K562 (cell line): ENCODE data around the gene ENOSF1. TPM values are rescaled to one million over a fixed set of nuclear protein-coding genes. Genes with fewer than 3 reads are reported as not detected.
A peak's percentile ranks its signal among the peaks of the same experiment; 100 is the strongest.

Experiments
- ATAC-seq: fragments of 200-7000 bp; cut with Tn5 transposase; 3 replicates; pipeline ENCODE4 v1.9.1; 2020; ENCODE audit warnings: moderate library complexity
- BruUV-seq: library from RNA; stranded (reverse); fragments of 400-500 nt; replicated peaks from 2 replicates; lab custom pipeline; 2021; lab: Mats Ljungman, UMichigan
- CTCF ChIA-PET: fragments of 300-600 bp; formaldehyde crosslinking; extraction: SDS; loops from one replicate; lab custom pipeline; 2021; ENCODE audit warnings: low intra/inter-chr PET ratio; lab: Yijun Ruan, JAX
- POLR2A ChIA-PET: fragments of 300-600, 350-650 bp; sonication (Branson Sonifier 250); formaldehyde crosslinking; extraction: SDS; loops from one replicate; lab custom pipeline; 2021; ENCODE audit warnings: antibody characterized with exemption, inconsistent platforms; lab: Yijun Ruan, JAX
- DNase-seq, 4 experiments: peaks; one replicate each; pipeline versions ENCODE4 v3.0.0 to v3.0.0-alpha.2; 2011 to 2018; ENCODE audit warnings: low spot score in 3 of 4, mixed read lengths in 3 of 4; ENCODE audit errors: extremely low read depth in 1 of 4
- FAIRE-seq: peaks from 2 replicates; lab custom pipeline; 2011; peaks lifted over from hg19 to GRCh38; lab: Jason Lieb, UNC
- H2AFZ ChIP-seq: 2 replicates; pipeline ENCODE4 v1.6.0; 2011; ENCODE audit warnings: low read depth, low read length, control low read depth, inconsistent platforms
- H3K27ac ChIP-seq: fragments of 200-600 bp; 3 replicates; pipeline ENCODE4 v1.8.0; 2011; ENCODE audit warnings: low read depth, mild to moderate bottlenecking, control low read depth, inconsistent platforms, low read length, moderate library complexity, mixed read lengths; ENCODE audit errors: extremely low read depth
- H3K27me3 ChIP-seq, 2 experiments: fragments of 300-600 bp in 1 of 2; 2 replicates in 1 of 2; 3 replicates in 1 of 2; pipeline versions ENCODE4 v1.6.0 to v1.8.0; 2011; ENCODE audit warnings: inconsistent platforms in 2 of 2, low read length in 2 of 2, mild to moderate bottlenecking in 1 of 2, mixed read lengths in 1 of 2, moderate library complexity in 1 of 2; ENCODE audit not compliant: control insufficient read depth in 2 of 2, insufficient read depth in 2 of 2
- H3K36me3 ChIP-seq: fragments of 300-600 bp; 3 replicates; pipeline ENCODE4 v1.8.0; 2011; ENCODE audit warnings: mild to moderate bottlenecking, low read length, inconsistent platforms; ENCODE audit not compliant: control insufficient read depth, insufficient read depth
- H3K4me1 ChIP-seq, 2 experiments: fragments of 200-600 bp in 1 of 2; replicated peaks in 1 of 2; 2 replicates in 1 of 2; 3 replicates in 1 of 2; pipeline versions ENCODE4 v1.5.1 to v1.8.0; 2011; ENCODE audit warnings: inconsistent platforms in 2 of 2, low read length in 2 of 2, mild to moderate bottlenecking in 1 of 2, mixed read lengths in 1 of 2, moderate library complexity in 1 of 2; ENCODE audit not compliant: control insufficient read depth in 2 of 2, insufficient read depth in 2 of 2
- H3K4me2 ChIP-seq: 2 replicates; pipeline ENCODE4 v1.6.1; 2011; ENCODE audit warnings: low read length, control low read depth, inconsistent platforms, mixed read lengths; ENCODE audit not compliant: insufficient read depth
- H3K4me3 ChIP-seq: fragments of 200-600 bp; sonication (generic), shearing (Covaris generic); 2 replicates; pipeline ENCODE4 v1.5.1; 2016; ENCODE audit warnings: control low read depth, inconsistent platforms
- H3K79me2 ChIP-seq: fragments of 200-600 bp; 3 replicates; pipeline ENCODE4 v1.8.0; 2011; ENCODE audit warnings: low read length, inconsistent platforms; ENCODE audit not compliant: control insufficient read depth, insufficient read depth
- H3K9ac ChIP-seq, 2 experiments: 2 replicates each; pipeline versions ENCODE4 v1.6.0 to v1.6.1; 2011; ENCODE audit warnings: low read depth in 2 of 2, low read length in 2 of 2, control low read depth in 1 of 2, inconsistent platforms in 1 of 2, mild to moderate bottlenecking in 1 of 2, mixed read lengths in 1 of 2; ENCODE audit not compliant: insufficient read depth in 1 of 2
- H3K9me1 ChIP-seq: one replicate; pipeline ENCODE4 v1.6.0; 2011; ENCODE audit warnings: inconsistent platforms, mild to moderate bottlenecking, low read length, moderate library complexity; ENCODE audit not compliant: control insufficient read depth, insufficient read depth
- H3K9me3 ChIP-seq: replicated peaks from 2 replicates; pipeline ENCODE4 v1.5.1; 2011; ENCODE audit warnings: low read depth, low read length, inconsistent platforms; ENCODE audit not compliant: control insufficient read depth, insufficient read depth
- H4K20me1 ChIP-seq: replicated peaks from 2 replicates; pipeline ENCODE4 v1.6.1; 2011; ENCODE audit warnings: low read length, inconsistent platforms, mixed read lengths; ENCODE audit not compliant: control insufficient read depth, insufficient read depth
- CHCHD3 ChIP-seq: fragments of 250-450 bp; sonication (Bioruptor Pico); IDR thresholded peaks from 2 replicates; pipeline ENCODE4 v2.1.2; 2022; ENCODE audit warnings: mild to moderate bottlenecking
- CHD1 ChIP-seq: fragments of 200-600 bp; sonication (generic); IDR thresholded peaks from one replicate; pipeline ENCODE4 v1.6.1; 2012; ENCODE audit warnings: mild to moderate bottlenecking, moderate library complexity, low read length, inconsistent platforms
- DMBX1 ChIP-seq: fragments of 250-450 bp; sonication (Bioruptor Pico); IDR thresholded peaks from 2 replicates; pipeline ENCODE4 v1.8.0; 2022; ENCODE audit warnings: inconsistent platforms, mild to moderate bottlenecking, moderate library complexity, borderline replicate concordance
- KLF13 ChIP-seq: fragments of 450-650 bp; IDR thresholded peaks from 2 replicates; pipeline ENCODE4 v1.6.1; 2016; ENCODE audit warnings: missing genetic modification characterization, low read depth, mild to moderate bottlenecking, missing compliant biosample characterization, moderate library complexity, borderline replicate concordance
- NRF1 ChIP-seq, 2 experiments: fragments of 450-650 bp; IDR thresholded peaks in 1 of 2; conservative IDR thresholded peaks in 1 of 2; 2 replicates each; pipeline ENCODE4 v1.6.1; 2014; ENCODE audit warnings: mild to moderate bottlenecking in 2 of 2
- PHB2 ChIP-seq: fragments of 450-650 bp; IDR thresholded peaks from 2 replicates; pipeline ENCODE4 v1.6.1; 2017; ENCODE audit warnings: low read depth
- POLR2A ChIP-seq: fragments of 450-650 bp; conservative IDR thresholded peaks from 2 replicates; pipeline ENCODE4 v1.6.1; 2016
- POLR2AphosphoS5 ChIP-seq: IDR thresholded peaks from 2 replicates; pipeline ENCODE4 v1.6.1; 2011; ENCODE audit warnings: mild to moderate bottlenecking, low read depth, low read length, moderate library complexity; ENCODE audit not compliant: control insufficient read depth, insufficient read depth
- TCF3 ChIP-seq: sonication (generic); formaldehyde crosslinking; IDR thresholded peaks from 2 replicates; pipeline ENCODE4 v1.4.0; 2020; ENCODE audit warnings: mild to moderate bottlenecking, missing genetic modification reagents
- ZNF232 ChIP-seq: sonication (generic); formaldehyde crosslinking; IDR thresholded peaks from 2 replicates; pipeline ENCODE4 v1.8.0; 2022; ENCODE audit warnings: mild to moderate bottlenecking, missing genetic modification reagents
- WGBS: fragments of 100-300 bp; shearing (Covaris generic); methylation state at CpG from one replicate; pipeline ENCODE4 v1.1.6; 2016; ENCODE audit warnings: low coverage, mixed read lengths; ENCODE audit not compliant: insufficient coverage; ENCODE audit errors: missing lambda C conversion rate; 5-methylcytosine and 5-hydroxymethylcytosine counted together
- in situ Hi-C: fragments of 300-500 bp; cut with MboI; formaldehyde crosslinking; loops from 4 replicates; pipeline ENCODE4 v1.15.0; 2018; ENCODE audit warnings: inconsistent platforms, mixed read lengths
- intact Hi-C: fragments of 100-400 bp; cut with micrococcal nuclease; formaldehyde crosslinking; loops from 2 replicates; pipeline ENCODE4 v1.14.2; 2022
- polyA plus RNA-seq, 8 experiments: library from polyadenylated mRNA; depleted of rRNA in 4 of 8; stranded (reverse) in 5 of 8; unstranded in 3 of 8; fragments of >200 nt; fragmentation: Nextera tagmentation in 2 of 8; fragmentation: Illumina TruSeq in 1 of 8; extraction: Ambion mirVana in 2 of 8; extraction: Trizol in 1 of 8; gene quantifications; 2 replicates each; pipeline versions ENCODE4 v1.2.1 to v1.2.3, GENCODE V29; 2011 to 2014; ENCODE audit warnings: inconsistent platforms in 1 of 8, missing spikeins in 1 of 8
- total RNA-seq, 7 experiments: library from RNA; depleted of rRNA in 6 of 7; stranded (reverse); fragments of >200 nt in 6 of 7; fragmentation: Illumina TruSeq in 2 of 7; extraction: Trizol in 2 of 7; gene quantifications; 2 replicates each; pipeline versions ENCODE4 v1.2.1 to v1.2.3, GENCODE V29; 2011 to 2021; ENCODE audit warnings: low replicate concordance in 1 of 7
- TF ChIP-seq, protein P1 (sequence below): fragments of 250-450 bp; sonication (Bioruptor Pico); IDR thresholded peaks from 2 replicates; pipeline ENCODE4 v1.9.0; 2021; ENCODE audit warnings: mild to moderate bottlenecking, inconsistent platforms
- TF ChIP-seq, protein P2 (sequence below): sonication (generic); formaldehyde crosslinking; IDR thresholded peaks from 2 replicates; pipeline ENCODE4 v1.8.0; 2022; ENCODE audit warnings: missing genetic modification reagents, mild to moderate bottlenecking, moderate library complexity, borderline replicate concordance
- TF ChIP-seq, protein P3 (sequence below): sonication (generic); formaldehyde crosslinking; IDR thresholded peaks from 2 replicates; pipeline ENCODE4 v1.8.0; 2022; ENCODE audit warnings: mild to moderate bottlenecking, missing genetic modification reagents, borderline replicate concordance
- TF ChIP-seq, protein P4 (sequence below): sonication (generic); formaldehyde crosslinking; IDR thresholded peaks from 2 replicates; pipeline ENCODE4 v1.9.0; 2022; ENCODE audit warnings: mild to moderate bottlenecking, missing genetic modification reagents
- TF ChIP-seq, protein P5 (sequence below): fragments of 250-450 bp; sonication (Bioruptor Pico); IDR thresholded peaks from 2 replicates; pipeline ENCODE4 v1.4.0; 2020; ENCODE audit warnings: borderline replicate concordance

Gene ENOSF1
- total and polyA plus RNA-seq, 9 of the 15 experiments (the other 6 are each of a cell fraction or from before 2014, with no cell fraction given): 15.5 to 66.4 (median 46.5) TPM

DNA sequence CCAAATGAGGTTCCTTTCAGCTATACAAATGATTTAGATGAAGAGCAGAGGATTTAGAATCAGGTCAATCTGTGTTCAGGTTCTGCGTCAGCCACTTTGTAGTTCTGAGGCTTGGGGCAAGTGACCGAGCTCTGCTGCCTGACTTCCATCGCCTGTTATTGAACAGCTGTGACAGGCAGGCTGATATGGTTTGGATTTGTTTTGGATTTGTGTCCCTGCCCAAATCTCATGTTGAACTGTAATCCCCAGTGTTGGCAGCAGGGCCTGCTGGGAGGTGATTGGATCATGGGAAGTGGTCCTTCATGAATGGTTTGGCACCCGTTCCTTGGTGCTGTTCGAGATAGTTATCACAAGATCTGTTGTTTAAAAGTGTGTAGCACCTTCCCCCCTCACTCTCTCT is 36.4 kb downstream of the ENOSF1 start:
- POLR2A ChIA-PET: interaction anchor here (0.6 to 1.6 kb wide), 4 partner anchors 17 to 606 kb away, joined by 3 to 5 read pairs (median 3); no protein-coding TSS in a partner anchor
- 73% methylated on average over 5 of the region's 5 CpGs for WGBS
- BruUV-seq: no TSS peak
- intact Hi-C loops (loop anchor here (5.0 kb wide), 1 partner anchor 156 kb away; no protein-coding TSS in a partner anchor), in situ Hi-C loops (no loop called here)
- Histone ChIP-seq H3K9me3 (no peaks in the 10 kb centered on the region), H3K27ac (no peak overlapping the region), H2AFZ (no peak overlapping the region), H3K4me3 (no peak overlapping the region), H3K36me3 (peaks cover 95% of the 10 kb centered on the region), H3K4me2 (no peak overlapping the region), H3K79me2 (no peaks in the 10 kb centered on the region), H3K4me1 (peaks cover 0 to 4% of the 10 kb centered on the region in 2 experiments; a peak in 2 of 5 replicates), H3K27me3 (no peaks in the 10 kb centered on the region), H3K9ac (no peak overlapping the region), H4K20me1 (no peaks in the 10 kb centered on the region), H3K9me1 (no peaks in the 10 kb centered on the region)
- FAIRE-seq: no peak
- no peak for DNase-seq
- no peak for ATAC-seq
- CTCF ChIA-PET: no interaction called here
- TF ChIP-seq, protein P1, sequence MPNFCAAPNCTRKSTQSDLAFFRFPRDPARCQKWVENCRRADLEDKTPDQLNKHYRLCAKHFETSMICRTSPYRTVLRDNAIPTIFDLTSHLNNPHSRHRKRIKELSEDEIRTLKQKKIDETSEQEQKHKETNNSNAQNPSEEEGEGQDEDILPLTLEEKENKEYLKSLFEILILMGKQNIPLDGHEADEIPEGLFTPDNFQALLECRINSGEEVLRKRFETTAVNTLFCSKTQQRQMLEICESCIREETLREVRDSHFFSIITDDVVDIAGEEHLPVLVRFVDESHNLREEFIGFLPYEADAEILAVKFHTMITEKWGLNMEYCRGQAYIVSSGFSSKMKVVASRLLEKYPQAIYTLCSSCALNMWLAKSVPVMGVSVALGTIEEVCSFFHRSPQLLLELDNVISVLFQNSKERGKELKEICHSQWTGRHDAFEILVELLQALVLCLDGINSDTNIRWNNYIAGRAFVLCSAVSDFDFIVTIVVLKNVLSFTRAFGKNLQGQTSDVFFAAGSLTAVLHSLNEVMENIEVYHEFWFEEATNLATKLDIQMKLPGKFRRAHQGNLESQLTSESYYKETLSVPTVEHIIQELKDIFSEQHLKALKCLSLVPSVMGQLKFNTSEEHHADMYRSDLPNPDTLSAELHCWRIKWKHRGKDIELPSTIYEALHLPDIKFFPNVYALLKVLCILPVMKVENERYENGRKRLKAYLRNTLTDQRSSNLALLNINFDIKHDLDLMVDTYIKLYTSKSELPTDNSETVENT (CRISPR knock-in tag): 0 out of 2 replicates have a peak, but pooled peaks have one; percentile 13
- TF ChIP-seq NRF1 (conservative IDR thresholded peaks at IDR 0.05 in 1 of 2, IDR thresholded peaks at IDR 0.05 in 1 of 2): no peak
- TF ChIP-seq, protein P2, sequence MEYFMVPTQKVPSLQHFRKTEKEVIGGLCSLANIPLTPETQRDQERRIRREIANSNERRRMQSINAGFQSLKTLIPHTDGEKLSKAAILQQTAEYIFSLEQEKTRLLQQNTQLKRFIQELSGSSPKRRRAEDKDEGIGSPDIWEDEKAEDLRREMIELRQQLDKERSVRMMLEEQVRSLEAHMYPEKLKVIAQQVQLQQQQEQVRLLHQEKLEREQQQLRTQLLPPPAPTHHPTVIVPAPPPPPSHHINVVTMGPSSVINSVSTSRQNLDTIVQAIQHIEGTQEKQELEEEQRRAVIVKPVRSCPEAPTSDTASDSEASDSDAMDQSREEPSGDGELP (CRISPR knock-in tag): 0 out of 2 replicates have a peak, but pooled peaks have one; percentile 30
- TF ChIP-seq PHB2: no peak
- TF ChIP-seq, protein P3, sequence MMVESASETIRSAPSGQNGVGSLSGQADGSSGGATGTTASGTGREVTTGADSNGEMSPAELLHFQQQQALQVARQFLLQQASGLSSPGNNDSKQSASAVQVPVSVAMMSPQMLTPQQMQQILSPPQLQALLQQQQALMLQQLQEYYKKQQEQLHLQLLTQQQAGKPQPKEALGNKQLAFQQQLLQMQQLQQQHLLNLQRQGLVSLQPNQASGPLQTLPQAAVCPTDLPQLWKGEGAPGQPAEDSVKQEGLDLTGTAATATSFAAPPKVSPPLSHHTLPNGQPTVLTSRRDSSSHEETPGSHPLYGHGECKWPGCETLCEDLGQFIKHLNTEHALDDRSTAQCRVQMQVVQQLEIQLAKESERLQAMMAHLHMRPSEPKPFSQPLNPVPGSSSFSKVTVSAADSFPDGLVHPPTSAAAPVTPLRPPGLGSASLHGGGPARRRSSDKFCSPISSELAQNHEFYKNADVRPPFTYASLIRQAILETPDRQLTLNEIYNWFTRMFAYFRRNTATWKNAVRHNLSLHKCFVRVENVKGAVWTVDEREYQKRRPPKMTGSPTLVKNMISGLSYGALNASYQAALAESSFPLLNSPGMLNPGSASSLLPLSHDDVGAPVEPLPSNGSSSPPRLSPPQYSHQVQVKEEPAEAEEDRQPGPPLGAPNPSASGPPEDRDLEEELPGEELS (CRISPR knock-in tag): no peak
- TF ChIP-seq POLR2AphosphoS5: 0 out of 2 replicates have a peak, but pooled peaks have one; percentile 29
- no peak for TF ChIP-seq ZNF232 (CRISPR knock-in tag)
- no peak for TF ChIP-seq CHCHD3 (CRISPR knock-in tag)
- TF ChIP-seq KLF13 (tag): no peak
- TF ChIP-seq, protein P4, sequence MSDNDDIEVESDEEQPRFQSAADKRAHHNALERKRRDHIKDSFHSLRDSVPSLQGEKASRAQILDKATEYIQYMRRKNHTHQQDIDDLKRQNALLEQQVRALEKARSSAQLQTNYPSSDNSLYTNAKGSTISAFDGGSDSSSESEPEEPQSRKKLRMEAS (CRISPR knock-in tag): no peak
- TF ChIP-seq POLR2A: peak; percentile 20; the same call in 1 of the 2 replicates
- TF ChIP-seq CHD1: no peak
- TF ChIP-seq, protein P5, sequence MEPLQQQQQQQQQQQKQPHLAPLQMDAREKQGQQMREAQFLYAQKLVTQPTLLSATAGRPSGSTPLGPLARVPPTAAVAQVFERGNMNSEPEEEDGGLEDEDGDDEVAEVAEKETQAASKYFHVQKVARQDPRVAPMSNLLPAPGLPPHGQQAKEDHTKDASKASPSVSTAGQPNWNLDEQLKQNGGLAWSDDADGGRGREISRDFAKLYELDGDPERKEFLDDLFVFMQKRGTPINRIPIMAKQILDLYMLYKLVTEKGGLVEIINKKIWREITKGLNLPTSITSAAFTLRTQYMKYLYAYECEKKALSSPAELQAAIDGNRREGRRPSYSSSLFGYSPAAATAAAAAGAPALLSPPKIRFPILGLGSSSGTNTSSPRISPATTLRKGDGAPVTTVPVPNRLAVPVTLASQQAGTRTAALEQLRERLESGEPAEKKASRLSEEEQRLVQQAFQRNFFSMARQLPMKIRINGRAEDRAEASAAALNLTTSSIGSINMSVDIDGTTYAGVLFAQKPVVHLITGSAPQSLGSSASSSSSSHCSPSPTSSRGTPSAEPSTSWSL: no peak
- TF ChIP-seq DMBX1 (CRISPR knock-in tag): no peak
- no peak for TF ChIP-seq TCF3
